ENCODE results near the gene C2CD4C. TPM values are rescaled to one million over a fixed set of nuclear protein-coding genes. Genes with fewer than 3 reads are reported as not detected.

Gene C2CD4C
- total and polyA plus RNA-seq, 2 of the 13 experiments (the other 11 are each of a cell fraction or from before 2014, with no cell fraction given): not detected

- Histone ChIP-seq H3K27me3 (ENCODE audit: control insufficient read depth in 1 of 2, insufficient read depth in 2 of 2, low read length in 2 of 2) (peaks cover 1 to 5% of the 10 kb centered on the region in 2 experiments; a peak in 2 of 5 replicates), H3K4me1 (ENCODE audit: insufficient read depth, low read length) (peaks cover 30% of the 10 kb centered on the region), H3K9me3 (ENCODE audit: low read length) (no peaks in the 10 kb centered on the region), H3K4me2 (ENCODE audit: low read depth, low read length) (no peak overlapping the region), H4K20me1 (ENCODE audit: insufficient read depth, low read length) (peaks cover 32% of the 10 kb centered on the region; the same call in 1 of the 2 replicates), H3K4me3 (replicated peaks in 1 of 3; ENCODE audit: insufficient read depth in 1 of 3, low read depth in 2 of 3, low read length in 3 of 3) (no peak overlapping the region), H2AFZ (ENCODE audit: low read length) (no peak overlapping the region), H3K79me2 (ENCODE audit: insufficient read depth, low read length) (no peaks in the 10 kb centered on the region), H3K9ac (ENCODE audit: insufficient read depth, low read depth, low read length) (no peak overlapping the region), H3K27ac (ENCODE audit: extremely low read length, insufficient read depth, low read length) (no peak overlapping the region), H3K36me3 (replicated peaks in 1 of 2; ENCODE audit: control insufficient read depth in 1 of 2, insufficient read depth in 2 of 2, low read length in 2 of 2) (no peaks in the 10 kb centered on the region; a peak in 1 of 5 replicates)
- TF ChIP-seq TOE1 (CRISPR knock-in tag; IDR thresholded peaks at IDR 0.05) (no peak), ISL2 (CRISPR knock-in tag; IDR thresholded peaks at IDR 0.05) (no peak), RBFOX2 (IDR thresholded peaks at IDR 0.05; ENCODE audit: low read depth, low read length) (0 out of 2 replicates have a peak, but pooled peaks have one; percentile 28)
- ChIA-PET POLR2A (no interaction called here), CTCF (ENCODE audit: low intra/inter-chr PET ratio, low total read pairs) (no interaction called here)
- WGBS (ENCODE audit: low lambda C conversion rate): 96% methylated on average over 30 of the region's 30 CpGs
- in situ Hi-C loops (cut with HindIII; ENCODE audit: extremely low pct_ligation_motif_present, low pct_unique_long_range_greater_than_20kb) (no loop called here), intact Hi-C loops (cut with micrococcal nuclease; ENCODE audit: unreplicated experiment) (no loop called here)
- no TSS peak for BruUV-seq (replicated peaks)
- FAIRE-seq (no peak), DNase-seq (ENCODE audit: low spot score) (no peak), ATAC-seq (no peak)
Measured at GRCh38 chr19:457636-458035, 48.7 kb upstream of the C2CD4C start.

- H3K36me3 ChIP-seq (replicated peaks in 1 of 2; ENCODE audit: control insufficient read depth in 1 of 2, insufficient read depth in 2 of 2, low read length in 2 of 2): no peaks in the 10 kb centered on the region; a peak in 1 of 5 replicates
- in situ Hi-C loops (cut with HindIII; ENCODE audit: extremely low pct_ligation_motif_present, low pct_unique_long_range_greater_than_20kb) (no loop called here), intact Hi-C loops (cut with micrococcal nuclease; ENCODE audit: unreplicated experiment) (no loop called here)
- H3K27ac ChIP-seq (ENCODE audit: extremely low read length, insufficient read depth, low read length): no peak overlapping the region
- H3K27me3 ChIP-seq (ENCODE audit: control insufficient read depth in 1 of 2, insufficient read depth in 2 of 2, low read length in 2 of 2): no peaks in the 10 kb centered on the region; a peak in 1 of 5 replicates
- no peak overlapping the region for H2AFZ ChIP-seq (ENCODE audit: low read length)
- ChIA-PET POLR2A (no interaction called here), CTCF (ENCODE audit: low intra/inter-chr PET ratio, low total read pairs) (no interaction called here)
- H3K4me2 ChIP-seq (ENCODE audit: low read depth, low read length): no peak overlapping the region
- no peak overlapping the region for H3K4me3 ChIP-seq (replicated peaks in 1 of 3; ENCODE audit: insufficient read depth in 1 of 3, low read depth in 2 of 3, low read length in 3 of 3)
- peaks cover 32% of the 10 kb centered on the region; the same call in 1 of the 2 replicates for H4K20me1 ChIP-seq (ENCODE audit: insufficient read depth, low read length)
- no peaks in the 10 kb centered on the region for H3K9me3 ChIP-seq (ENCODE audit: low read length)
- H3K79me2 ChIP-seq (ENCODE audit: insufficient read depth, low read length): no peaks in the 10 kb centered on the region
- FAIRE-seq (no peak), ATAC-seq (no peak), DNase-seq (ENCODE audit: low spot score) (no peak)
- H3K9ac ChIP-seq (ENCODE audit: insufficient read depth, low read depth, low read length): no peak overlapping the region
- peaks cover 22% of the 10 kb centered on the region for H3K4me1 ChIP-seq (ENCODE audit: insufficient read depth, low read length)
- 64% methylated on average over 16 of the region's 18 CpGs for WGBS (ENCODE audit: low lambda C conversion rate)
- no TSS peak for BruUV-seq (replicated peaks)
- TF ChIP-seq PHF20 (CRISPR knock-in tag; IDR thresholded peaks at IDR 0.05) (no peak), NFATC3 (CRISPR knock-in tag; IDR thresholded peaks at IDR 0.05) (no peak), MAF1 (CRISPR knock-in tag; IDR thresholded peaks at IDR 0.05; ENCODE audit: borderline replicate concordance) (no peak), ZNF160 (CRISPR knock-in tag; IDR thresholded peaks at IDR 0.05) (no peak), NFKBIZ (CRISPR knock-in tag; IDR thresholded peaks at IDR 0.05) (no peak), HNF1B (CRISPR knock-in tag; IDR thresholded peaks at IDR 0.05) (no peak), ZNF792 (CRISPR knock-in tag; IDR thresholded peaks at IDR 0.05) (no peak), MNT (IDR thresholded peaks at IDR 0.05) (peak; percentile 29; the same call in 1 of the 2 replicates), FOXC1 (CRISPR knock-in tag; IDR thresholded peaks at IDR 0.05; ENCODE audit: borderline replicate concordance) (no peak), WIZ (CRISPR knock-in tag; IDR thresholded peaks at IDR 0.05) (no peak), THAP7 (CRISPR knock-in tag; IDR thresholded peaks at IDR 0.05) (no peak), GLMP (CRISPR knock-in tag; IDR thresholded peaks at IDR 0.05; ENCODE audit: borderline replicate concordance) (no peak)
Measured at GRCh38 chr19:456547-457110, 47.7 kb upstream of the C2CD4C start.
